SJSA1 (cell line): ENCODE measurements around the gene SH2D2A. TPM values are rescaled to one million over a fixed set of nuclear protein-coding genes. Genes with fewer than 3 reads are reported as not detected.

Source experiments
- DNase-seq, 2 experiments: peaks; one replicate each; pipeline ENCODE4 v3.0.0-alpha.2; 2015 to 2020; ENCODE audit warnings: low spot score in 2 of 2, low read depth in 1 of 2
- H3K27ac ChIP-seq: fragments of 250-450 bp; sonication (Bioruptor Pico); 2 replicates; pipeline ENCODE4 v1.5.1; 2020; ENCODE audit warnings: mild to moderate bottlenecking, moderate library complexity
- H3K27me3 ChIP-seq: fragments of 250-450 bp; sonication (Bioruptor Pico); replicated peaks from 2 replicates; pipeline ENCODE4 v1.5.1; 2020; ENCODE audit warnings: mild to moderate bottlenecking, moderate library complexity
- H3K36me3 ChIP-seq: fragments of 250-450 bp; sonication (Bioruptor Pico); 2 replicates; pipeline ENCODE4 v1.5.1; 2020; ENCODE audit warnings: mild to moderate bottlenecking
- H3K4me1 ChIP-seq: fragments of 250-450 bp; sonication (Bioruptor Pico); replicated peaks from 2 replicates; pipeline ENCODE4 v1.6.1; 2021; ENCODE audit warnings: mild to moderate bottlenecking
- H3K4me3 ChIP-seq: fragments of 250-450 bp; sonication (Bioruptor Pico); 2 replicates; pipeline ENCODE4 v1.5.1; 2020; ENCODE audit warnings: mild to moderate bottlenecking
- H3K9me3 ChIP-seq: fragments of 250-450 bp; sonication (Bioruptor Pico); replicated peaks from 2 replicates; pipeline ENCODE4 v1.5.1; 2020; ENCODE audit warnings: mild to moderate bottlenecking
- total RNA-seq: library from RNA; depleted of rRNA; stranded (reverse); fragments of >200 nt; shearing (Covaris generic); gene quantifications from 2 replicates; pipeline ENCODE4 v1.2.3, GENCODE V29; 2014

SH2D2A gene
- total RNA-seq, 1 experiment from 2014 or later: not detected

DNA sequence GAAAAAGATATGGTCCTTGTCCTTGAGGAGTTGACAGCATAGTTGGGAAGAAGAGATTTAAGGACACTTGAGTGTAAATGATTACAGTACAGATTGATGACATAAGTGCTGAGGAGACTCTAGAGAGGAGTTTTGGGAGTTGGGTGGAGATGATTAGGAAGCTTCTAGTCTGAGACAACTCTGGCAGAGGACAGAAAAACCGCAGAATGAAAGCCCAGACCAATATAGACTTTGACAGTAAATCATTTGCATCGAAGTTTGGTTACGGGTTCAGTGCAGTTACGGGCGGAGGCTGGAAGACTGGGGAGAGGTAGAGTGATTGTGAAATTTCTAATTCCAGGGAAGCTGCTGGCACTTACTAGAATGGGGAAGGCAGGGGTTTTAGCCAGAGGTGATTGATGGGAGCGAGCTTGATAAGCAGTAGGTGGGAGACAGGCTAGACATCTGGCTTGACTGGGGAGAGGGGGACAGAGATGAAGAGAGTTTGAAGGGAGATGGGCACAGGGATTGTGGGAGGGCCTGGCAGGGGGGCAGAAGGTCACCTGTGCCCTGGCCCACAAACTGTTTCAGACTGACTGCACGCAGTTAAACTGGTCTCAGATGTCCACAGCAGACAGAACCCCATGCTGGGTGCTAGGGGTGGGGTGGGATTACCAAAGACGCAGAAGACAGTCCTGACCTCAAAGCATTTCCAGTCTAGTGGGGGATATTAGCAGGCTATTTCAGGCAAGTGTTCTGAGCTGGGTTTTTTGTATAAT, 20.1 kb downstream of the SH2D2A start:
- no peak for DNase-seq
- no peaks in the 10 kb centered on the region for H3K4me1 ChIP-seq
- H3K27me3 ChIP-seq: no peaks in the 10 kb centered on the region
- no peak overlapping the region for H3K4me3 ChIP-seq
- no peak overlapping the region for H3K27ac ChIP-seq
- peaks cover 89% of the 10 kb centered on the region for H3K36me3 ChIP-seq
- no peaks in the 10 kb centered on the region for H3K9me3 ChIP-seq

DNA sequence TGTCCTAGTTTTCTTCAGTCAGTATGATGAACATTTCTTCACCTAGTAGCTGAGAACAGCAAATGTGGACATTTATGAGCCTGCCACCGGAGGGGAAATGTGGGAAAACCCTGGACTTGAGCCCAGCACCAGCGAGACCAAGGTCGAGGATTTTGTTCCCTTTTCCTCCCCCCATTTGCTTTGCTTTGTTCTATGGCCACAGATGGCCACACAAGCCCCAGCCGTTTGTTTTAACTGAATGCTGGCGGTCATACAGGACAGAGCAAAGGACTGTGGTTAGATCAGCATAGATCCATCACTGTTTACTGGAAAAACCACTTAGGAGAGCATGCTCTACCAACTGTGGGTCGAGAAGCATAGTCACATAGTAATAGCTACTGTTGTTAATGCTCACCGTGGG, 20.9 kb downstream of the SH2D2A start:
- Histone ChIP-seq H3K27ac (no peak overlapping the region), H3K4me3 (no peak overlapping the region), H3K27me3 (no peaks in the 10 kb centered on the region), H3K4me1 (no peaks in the 10 kb centered on the region), H3K36me3 (peaks cover 89% of the 10 kb centered on the region), H3K9me3 (no peaks in the 10 kb centered on the region)
- DNase-seq: no peak

DNA sequence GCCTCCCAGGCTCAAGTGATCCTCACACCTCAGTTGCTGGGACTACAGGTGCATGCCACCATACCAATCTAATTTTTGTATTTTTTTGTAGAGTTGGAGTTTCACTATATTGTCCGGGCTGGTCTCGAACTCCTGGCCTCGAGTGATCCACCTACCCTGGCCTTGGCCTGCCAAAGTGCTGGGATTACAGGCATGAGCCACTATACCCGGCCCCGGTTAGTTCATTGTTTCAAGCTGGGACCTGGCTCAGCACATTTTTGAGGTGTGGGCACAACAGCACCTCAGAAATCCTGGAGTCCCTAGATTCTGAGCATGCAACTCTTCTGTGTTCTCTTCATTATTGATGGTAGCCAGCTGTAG, 21.3 kb downstream of the SH2D2A start:
- Histone ChIP-seq H3K27me3 (no peaks in the 10 kb centered on the region), H3K27ac (no peak overlapping the region), H3K4me1 (no peaks in the 10 kb centered on the region), H3K9me3 (no peaks in the 10 kb centered on the region), H3K4me3 (no peak overlapping the region), H3K36me3 (peaks cover 89% of the 10 kb centered on the region)
- DNase-seq: no peak

DNA sequence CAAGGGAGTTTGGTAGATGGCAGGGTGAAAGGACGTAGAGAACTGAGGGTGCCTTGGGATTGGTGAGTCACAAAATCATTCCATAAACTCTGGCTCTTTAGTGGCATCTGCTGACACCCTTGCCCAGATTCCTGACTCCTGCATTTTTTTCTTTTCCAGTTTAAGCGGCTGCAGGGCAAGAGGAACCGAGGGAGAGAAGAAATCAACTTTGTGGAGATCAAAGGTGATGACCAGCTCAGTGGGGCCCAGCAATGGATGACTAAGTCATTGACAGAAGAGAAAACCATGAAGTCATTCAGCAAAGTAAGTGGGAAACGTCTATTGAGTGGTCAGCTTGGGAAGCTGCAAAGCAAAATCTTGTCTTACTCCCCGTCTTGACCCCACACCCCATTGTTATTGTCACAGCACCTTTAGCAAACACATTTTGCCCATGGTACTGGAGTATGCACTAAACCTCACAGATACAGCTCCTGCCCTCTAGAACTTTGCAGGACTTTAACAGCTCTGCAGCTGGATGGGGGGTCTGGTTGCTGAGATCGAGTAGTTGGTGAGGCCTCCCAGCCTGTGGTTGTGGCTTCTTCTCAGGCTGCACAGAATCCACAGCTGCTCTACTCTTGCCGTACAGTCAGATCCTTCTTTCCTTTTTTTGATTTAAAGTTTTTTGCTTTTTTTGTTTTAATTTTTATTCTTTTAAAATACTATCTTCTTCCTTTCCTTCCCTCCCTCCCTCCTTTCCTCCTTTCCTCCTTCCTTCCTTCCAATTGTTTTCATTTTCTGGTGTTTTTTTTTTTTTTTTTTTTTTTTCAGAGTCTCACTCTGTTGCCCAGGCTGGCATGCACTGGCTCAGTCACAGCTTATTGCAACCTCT, 21.9 kb downstream of the SH2D2A start:
- Histone ChIP-seq H3K27ac (no peak overlapping the region), H3K36me3 (peaks cover 89% of the 10 kb centered on the region), H3K9me3 (no peaks in the 10 kb centered on the region), H3K27me3 (no peaks in the 10 kb centered on the region), H3K4me1 (no peaks in the 10 kb centered on the region), H3K4me3 (no peak overlapping the region)
- DNase-seq: no peak

DNA sequence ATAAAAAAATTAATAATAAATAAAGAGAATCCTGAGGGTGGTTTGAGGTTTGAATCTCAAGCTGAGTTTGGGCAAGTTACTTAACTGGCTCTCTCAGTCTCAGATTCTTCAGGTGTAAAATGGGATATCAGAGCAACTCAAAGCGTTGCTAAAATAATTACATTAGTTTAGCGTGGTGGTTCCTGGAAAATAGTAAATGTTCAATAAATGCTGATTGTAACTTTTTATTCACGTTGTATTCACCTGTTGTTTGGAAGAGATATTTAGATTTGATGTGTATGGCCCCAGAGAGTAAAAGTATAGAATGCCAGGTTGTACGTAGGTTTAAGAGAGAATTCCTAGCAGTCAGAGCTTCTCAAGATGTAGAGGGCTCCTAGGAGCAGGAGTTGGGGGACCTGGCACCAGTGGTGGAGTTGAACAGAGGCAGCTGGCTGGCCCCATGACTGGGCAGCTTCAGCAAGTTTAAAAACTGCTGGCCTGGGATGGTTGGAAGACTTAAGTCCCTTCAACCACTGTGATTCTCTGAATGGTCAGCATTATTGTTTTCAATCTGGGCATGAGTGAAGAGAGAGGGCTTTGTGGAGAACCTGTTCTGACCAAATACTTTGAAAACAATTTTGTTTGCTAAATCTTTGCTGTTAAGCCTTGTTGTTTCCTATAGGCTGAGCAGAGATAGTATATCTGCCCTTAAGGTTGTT, 26.9 kb downstream of the SH2D2A start:
- H3K36me3 ChIP-seq: peaks cover 84% of the 10 kb centered on the region

DNA sequence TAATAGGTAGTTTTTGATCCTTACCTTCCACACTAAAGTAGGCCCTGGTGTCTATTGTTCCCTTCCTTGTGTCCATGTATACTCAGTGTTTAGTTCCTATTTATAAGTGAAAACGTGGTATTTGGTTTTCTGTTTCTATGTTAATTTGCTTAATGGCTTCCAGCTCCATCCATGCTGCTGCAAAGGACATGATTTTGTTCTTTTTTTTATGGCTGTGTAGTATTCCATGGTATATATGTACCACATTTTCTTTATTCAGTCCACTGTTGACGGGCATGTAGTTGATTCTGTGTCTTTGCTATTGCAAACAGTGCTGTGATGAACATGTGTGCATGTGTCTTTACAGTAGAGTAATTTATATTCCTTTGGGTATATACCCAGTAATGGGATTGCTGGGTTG, 28.5 kb downstream of the SH2D2A start:
- no peak for DNase-seq
- Histone ChIP-seq H3K36me3 (peaks cover 86% of the 10 kb centered on the region), H3K9me3 (no peaks in the 10 kb centered on the region), H3K27ac (no peak overlapping the region), H3K4me3 (no peak overlapping the region), H3K4me1 (no peaks in the 10 kb centered on the region), H3K27me3 (no peaks in the 10 kb centered on the region)

More for the DNA sequence above, 26.9 kb downstream of the SH2D2A start:
- Histone ChIP-seq H3K9me3 (no peaks in the 10 kb centered on the region), H3K27me3 (no peaks in the 10 kb centered on the region), H3K27ac (no peak overlapping the region), H3K4me3 (no peak overlapping the region), H3K4me1 (no peaks in the 10 kb centered on the region)
- no peak for DNase-seq

DNA sequence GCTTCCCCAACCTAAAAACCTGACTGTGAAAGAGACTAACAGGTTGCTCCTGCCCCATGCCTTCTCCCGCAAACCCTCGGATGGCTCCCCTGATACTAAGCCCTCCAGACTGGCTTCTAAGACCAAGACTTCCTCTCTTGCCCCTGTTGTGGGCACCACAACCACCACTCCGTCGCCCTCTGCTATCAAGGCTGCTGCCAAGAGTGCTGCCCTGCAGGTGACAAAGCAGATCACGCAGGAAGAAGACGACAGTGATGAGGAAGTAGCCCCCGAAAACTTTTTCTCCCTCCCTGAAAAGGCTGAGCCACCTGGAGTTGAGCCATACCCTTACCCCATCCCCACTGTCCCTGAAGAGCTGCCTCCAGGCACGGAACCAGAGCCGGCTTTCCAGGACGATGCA, 30.0 kb downstream of the SH2D2A start:
- no peak overlapping the region for H3K27ac ChIP-seq
- peaks cover 88% of the 10 kb centered on the region for H3K36me3 ChIP-seq
- no peak overlapping the region for H3K4me3 ChIP-seq
- no peaks in the 10 kb centered on the region for H3K27me3 ChIP-seq
- no peaks in the 10 kb centered on the region for H3K4me1 ChIP-seq
- no peaks in the 10 kb centered on the region for H3K9me3 ChIP-seq
- DNase-seq: no peak

DNA sequence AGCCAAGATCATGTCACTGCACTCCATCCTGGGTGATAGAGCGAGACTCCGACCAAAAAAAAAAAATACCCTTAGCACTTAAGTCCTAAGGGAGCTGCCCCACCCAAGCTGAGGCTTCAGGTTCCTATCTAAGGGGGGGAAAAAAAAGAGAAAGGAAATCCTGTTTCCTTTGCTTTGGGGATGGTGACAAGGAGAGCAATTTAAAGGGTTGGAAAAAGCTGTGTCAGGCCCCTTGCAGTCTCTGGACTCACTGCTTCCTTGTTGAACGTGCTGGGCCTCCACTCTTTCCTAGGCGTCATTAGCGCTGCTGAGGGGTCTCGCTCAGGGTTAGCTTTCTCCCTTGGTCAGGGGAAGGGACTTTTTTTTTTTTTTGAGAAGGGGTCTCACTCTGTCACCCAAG, 31.2 kb downstream of the SH2D2A start:
- Histone ChIP-seq H3K4me3 (no peak overlapping the region), H3K27me3 (no peaks in the 10 kb centered on the region), H3K36me3 (peaks cover 85% of the 10 kb centered on the region), H3K9me3 (no peaks in the 10 kb centered on the region), H3K4me1 (no peaks in the 10 kb centered on the region), H3K27ac (no peak overlapping the region)
- DNase-seq: no peak

DNA sequence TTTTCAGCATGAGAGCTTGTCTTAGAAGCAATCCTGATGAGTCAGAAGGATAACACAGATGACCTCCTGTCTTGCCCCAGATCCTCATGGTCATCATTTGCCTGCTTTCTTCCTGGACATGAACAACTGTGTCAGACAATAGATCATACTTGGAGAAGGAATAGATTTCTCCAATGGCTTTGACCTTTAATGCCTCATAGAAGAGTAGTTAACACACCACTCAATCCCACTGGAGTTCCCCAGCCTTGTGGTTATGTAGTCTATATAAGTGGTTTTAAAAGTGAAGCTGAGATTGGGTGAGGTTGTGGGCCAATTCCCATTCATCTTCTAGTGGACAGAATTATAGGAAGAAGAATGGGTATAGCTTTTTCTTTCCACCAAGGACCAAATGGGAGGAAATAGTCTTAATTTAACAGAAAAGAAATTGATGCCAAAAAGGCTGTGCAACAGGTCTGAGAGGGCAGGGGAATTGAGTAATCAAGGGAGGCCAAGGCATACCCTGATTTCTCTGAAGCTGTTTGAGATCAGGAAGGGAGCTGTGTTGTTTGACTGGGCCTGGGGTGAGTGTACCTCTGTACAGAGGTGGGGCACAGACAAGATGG, 35.0 kb downstream of the SH2D2A start:
- Histone ChIP-seq H3K36me3 (peaks cover 55% of the 10 kb centered on the region), H3K9me3 (no peaks in the 10 kb centered on the region), H3K4me1 (no peaks in the 10 kb centered on the region), H3K4me3 (no peak overlapping the region), H3K27me3 (no peaks in the 10 kb centered on the region), H3K27ac (no peak overlapping the region)
- no peak for DNase-seq

DNA sequence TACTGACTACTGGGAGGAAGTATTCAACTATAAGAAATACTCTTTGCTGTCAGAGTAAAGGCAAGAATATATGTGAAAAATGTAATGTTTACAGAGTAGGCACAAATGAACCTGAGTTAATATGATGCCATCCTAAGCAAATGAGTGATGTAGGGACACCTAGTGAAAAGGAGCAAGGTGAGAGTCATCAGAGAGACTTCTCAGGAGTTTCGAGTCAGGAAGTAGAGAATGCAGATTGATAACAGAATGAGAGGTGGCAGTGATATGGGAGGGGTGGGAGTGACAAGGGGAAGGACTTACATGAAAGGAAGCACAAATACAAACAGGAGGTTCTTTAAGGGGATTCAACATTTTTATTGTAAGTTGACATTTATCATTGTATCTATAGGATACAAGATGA, 39.1 kb downstream of the SH2D2A start:
- peaks cover 33% of the 10 kb centered on the region for H3K36me3 ChIP-seq
- H3K4me3 ChIP-seq: no peak overlapping the region
- no peak overlapping the region for H3K27ac ChIP-seq
- no peaks in the 10 kb centered on the region for H3K9me3 ChIP-seq
- no peaks in the 10 kb centered on the region for H3K4me1 ChIP-seq
- DNase-seq: no peak
- no peaks in the 10 kb centered on the region for H3K27me3 ChIP-seq

DNA sequence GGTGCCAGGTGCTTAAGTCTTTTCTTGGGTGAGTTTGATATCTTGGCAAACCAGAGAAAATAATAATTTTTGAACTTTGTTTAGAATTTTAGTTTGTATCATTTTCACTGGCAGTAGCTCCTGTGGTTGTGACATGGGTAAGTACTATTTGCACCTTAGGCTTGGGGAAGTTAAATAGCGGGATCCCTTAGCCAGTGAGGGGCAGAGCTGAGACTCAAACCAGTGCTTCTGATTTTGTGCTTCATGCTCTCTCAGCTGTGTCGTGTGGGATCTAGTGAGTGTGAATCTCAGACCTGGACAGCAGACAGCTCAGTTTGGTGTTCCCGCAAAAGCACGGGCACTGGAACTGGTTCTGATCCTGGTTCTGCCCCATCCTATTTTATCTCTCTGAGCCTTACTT, 39.7 kb downstream of the SH2D2A start:
- H3K4me1 ChIP-seq: no peaks in the 10 kb centered on the region
- H3K9me3 ChIP-seq: no peaks in the 10 kb centered on the region
- no peak for DNase-seq

DNA sequence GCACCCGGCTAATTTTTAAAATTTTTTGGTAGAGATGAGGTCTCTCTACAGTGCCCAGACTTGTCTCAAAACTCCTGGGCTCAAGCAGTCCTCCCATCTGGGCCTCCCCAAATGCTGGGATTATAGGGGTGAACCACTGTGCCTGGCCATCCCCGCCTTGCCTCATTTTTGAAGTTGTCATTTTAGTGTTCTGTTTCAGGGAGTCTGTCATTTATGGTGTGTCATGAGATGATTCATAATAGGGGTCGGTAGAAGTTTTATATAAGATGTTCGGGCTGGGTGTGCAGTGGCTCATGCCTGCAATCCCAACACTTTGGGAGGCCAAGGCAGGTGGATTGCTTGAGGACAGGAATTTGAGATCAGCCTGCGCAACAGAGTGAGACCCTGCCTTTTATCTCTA, 40.8 kb downstream of the SH2D2A start:
- Histone ChIP-seq H3K27ac (no peak overlapping the region), H3K9me3 (no peaks in the 10 kb centered on the region), H3K36me3 (peaks cover 28% of the 10 kb centered on the region), H3K4me3 (no peak overlapping the region), H3K27me3 (no peaks in the 10 kb centered on the region), H3K4me1 (no peaks in the 10 kb centered on the region)
- DNase-seq: no peak

More for the DNA sequence above, 39.7 kb downstream of the SH2D2A start:
- Histone ChIP-seq H3K27ac (no peak overlapping the region), H3K27me3 (no peaks in the 10 kb centered on the region), H3K4me3 (no peak overlapping the region), H3K36me3 (peaks cover 33% of the 10 kb centered on the region)

DNA sequence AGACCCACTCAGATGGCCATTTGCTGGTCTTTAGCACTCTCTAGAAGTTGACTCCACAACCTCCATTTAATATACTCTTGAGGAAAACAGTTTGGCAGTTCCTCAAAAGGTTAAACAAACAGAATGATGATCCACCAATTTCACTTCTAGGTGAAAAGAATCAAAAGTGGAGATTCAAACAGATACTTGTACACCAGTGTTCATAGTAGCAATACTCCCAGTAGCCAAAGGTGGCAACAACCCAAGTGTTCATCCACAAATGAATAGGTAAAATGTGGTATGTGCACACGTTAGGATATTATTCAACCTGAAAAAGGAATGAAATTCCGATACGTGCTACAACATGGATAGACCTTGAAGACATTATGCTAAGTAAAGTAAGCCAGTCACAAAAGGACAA, 43.0 kb downstream of the SH2D2A start:
- peaks cover 7% of the 10 kb centered on the region for H3K4me1 ChIP-seq
- no peak overlapping the region for H3K27ac ChIP-seq
- no peak overlapping the region for H3K4me3 ChIP-seq
- H3K9me3 ChIP-seq: no peaks in the 10 kb centered on the region
- no peaks in the 10 kb centered on the region for H3K27me3 ChIP-seq
- peaks cover 43% of the 10 kb centered on the region for H3K36me3 ChIP-seq
- DNase-seq: no peak
